Activated gamma-delta T cell treated with Interleukin-2 at 50 U/mL for 16 hours (primary cell): ENCODE results near the gene ACD.

Experiments used
- DNase-seq: peaks from one replicate; pipeline ENCODE4 v3.0.0-alpha.2; 2020

The ACD gene

GRCh38 chr16:67645397-67646121, 14.5 kb downstream of the ACD start:
- no peak for DNase-seq

GRCh38 chr16:67644038-67644437, 16.0 kb downstream of the ACD start:
- no peak for DNase-seq

GRCh38 chr16:67641779-67642708, 18.0 kb downstream of the ACD start:
- DNase-seq: no peak

GRCh38 chr16:67637625-67638024, 22.4 kb downstream of the ACD start:
- no peak for DNase-seq

GRCh38 chr16:67636713-67637112, 23.3 kb downstream of the ACD start:
- DNase-seq: no peak

GRCh38 chr16:67632415-67633172, 27.5 kb downstream of the ACD start:
- no peak for DNase-seq

- DNase-seq: no peak
These were observed 31.8 kb downstream of the ACD start for GRCh38 chr16:67628216-67628615.

- DNase-seq: no peak
These were observed 46.3 kb downstream of the ACD start for GRCh38 chr16:67613808-67614207.

GRCh38 chr16:67608364-67608763, 51.7 kb downstream of the ACD start:
- no peak for DNase-seq
